ENCODE data around the gene RELL1. TPM values are rescaled to one million over a fixed set of nuclear protein-coding genes. Genes with fewer than 3 reads are reported as not detected.

The RELL1 gene
- total RNA-seq, 4 donors from 2014 or later: 65.4 to 158 (median 82.5) TPM

GRCh38 chr4:37584071-37584470 lies 102.1 kb downstream of the RELL1 start:
- DNase-seq (ENCODE audit: low spot score) (no peak), ATAC-seq (ENCODE audit: low FRiP score) (no peak)
- TF ChIP-seq CTCF (IDR thresholded peaks at IDR 0.05): no peak

DNA sequence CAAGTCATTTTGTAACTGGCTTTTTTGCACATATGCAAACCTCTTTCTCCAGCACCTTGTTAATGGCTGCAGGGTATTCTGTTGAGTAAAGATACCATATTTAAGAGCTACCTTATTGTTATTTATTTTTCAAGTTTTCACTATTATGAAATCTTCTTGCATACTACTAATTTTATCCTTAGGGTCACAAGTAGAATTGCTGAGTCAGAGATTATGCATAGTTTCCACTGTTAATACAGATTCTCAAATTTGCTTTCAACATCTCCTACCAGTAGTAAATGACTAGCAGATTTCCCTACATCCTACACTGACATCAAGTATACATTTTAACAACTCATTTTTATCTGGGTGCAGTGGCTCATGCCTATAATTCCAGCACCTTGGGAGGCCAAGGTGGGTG lies 112.6 kb downstream of the RELL1 start:
- DNase-seq (ENCODE audit: low spot score) (no peak), ATAC-seq (ENCODE audit: low FRiP score) (no peak)
- TF ChIP-seq CTCF (IDR thresholded peaks at IDR 0.05): no peak

DNA sequence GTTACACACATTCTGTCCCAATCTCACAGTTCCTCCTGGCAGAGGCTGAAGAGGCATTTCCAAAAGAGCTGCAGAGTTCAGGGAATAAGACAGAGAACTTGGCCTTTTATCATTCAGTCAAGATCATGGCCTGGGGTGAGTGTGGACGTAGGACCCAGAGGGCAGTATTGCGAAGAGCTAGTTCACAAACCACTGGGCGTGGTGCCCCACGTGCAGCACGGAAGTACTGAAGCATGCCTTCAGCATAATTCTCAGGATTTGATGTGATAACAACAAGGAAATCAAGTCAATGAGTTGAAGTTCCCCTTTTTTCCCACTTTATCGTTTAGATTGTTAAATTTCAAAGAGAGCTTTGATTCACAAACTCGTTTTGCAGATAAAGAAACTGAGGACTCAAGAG lies 117.7 kb downstream of the RELL1 start:
- TF ChIP-seq CTCF (IDR thresholded peaks at IDR 0.05): no peak
- DNase-seq (ENCODE audit: low spot score): no peak
- no peak for ATAC-seq (ENCODE audit: low FRiP score)

DNA sequence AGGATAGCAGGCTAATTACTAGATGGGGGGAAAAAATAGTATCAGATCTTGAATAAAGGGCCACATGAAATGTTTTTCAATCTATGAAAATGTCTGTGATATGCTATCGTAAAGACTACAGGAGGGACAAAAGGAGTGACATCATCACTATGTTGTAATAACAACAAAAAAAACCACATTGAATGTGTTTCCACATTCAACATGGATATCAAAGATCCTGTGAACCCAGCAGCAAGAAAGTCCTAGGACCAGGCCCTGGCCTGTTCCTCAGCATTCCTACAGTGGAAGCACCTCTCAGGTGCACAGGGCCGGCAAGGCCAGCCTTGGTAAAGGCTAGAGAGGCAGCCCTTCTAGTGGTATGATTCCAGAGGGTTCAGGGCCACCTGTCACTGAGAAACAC lies 118.3 kb downstream of the RELL1 start:
- ATAC-seq (ENCODE audit: low FRiP score): no peak
- DNase-seq (ENCODE audit: low spot score): no peak
- TF ChIP-seq CTCF (IDR thresholded peaks at IDR 0.05): no peak

DNA sequence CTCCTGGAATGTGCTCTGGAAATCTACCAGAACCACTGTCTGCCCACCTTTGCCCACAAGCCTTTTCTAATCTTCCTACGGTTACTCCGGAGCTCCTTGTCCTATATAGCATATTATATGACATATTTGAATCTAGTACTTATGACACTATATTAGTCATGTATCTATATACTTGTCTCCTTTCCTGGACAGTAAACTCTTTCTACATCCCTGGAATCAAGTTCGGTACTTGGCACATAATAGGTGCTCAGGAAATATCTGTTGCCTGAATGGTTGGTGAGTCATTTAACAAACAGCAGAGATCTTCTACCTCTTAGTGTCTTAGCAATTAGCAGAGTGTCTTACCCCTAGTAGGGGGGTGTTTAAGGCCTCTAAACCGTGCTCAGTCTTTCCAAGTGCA lies 123.6 kb downstream of the RELL1 start:
- DNase-seq (ENCODE audit: low spot score) (no peak), ATAC-seq (ENCODE audit: low FRiP score) (no peak)
- TF ChIP-seq CTCF (IDR thresholded peaks at IDR 0.05): no peak

- no peak for ATAC-seq (ENCODE audit: low FRiP score)
- DNase-seq (ENCODE audit: low spot score): no peak
- no peak for TF ChIP-seq CTCF (IDR thresholded peaks at IDR 0.05)
Observed at GRCh38 chr4:37561803-37562207, 124.4 kb downstream of the RELL1 start.

DNA sequence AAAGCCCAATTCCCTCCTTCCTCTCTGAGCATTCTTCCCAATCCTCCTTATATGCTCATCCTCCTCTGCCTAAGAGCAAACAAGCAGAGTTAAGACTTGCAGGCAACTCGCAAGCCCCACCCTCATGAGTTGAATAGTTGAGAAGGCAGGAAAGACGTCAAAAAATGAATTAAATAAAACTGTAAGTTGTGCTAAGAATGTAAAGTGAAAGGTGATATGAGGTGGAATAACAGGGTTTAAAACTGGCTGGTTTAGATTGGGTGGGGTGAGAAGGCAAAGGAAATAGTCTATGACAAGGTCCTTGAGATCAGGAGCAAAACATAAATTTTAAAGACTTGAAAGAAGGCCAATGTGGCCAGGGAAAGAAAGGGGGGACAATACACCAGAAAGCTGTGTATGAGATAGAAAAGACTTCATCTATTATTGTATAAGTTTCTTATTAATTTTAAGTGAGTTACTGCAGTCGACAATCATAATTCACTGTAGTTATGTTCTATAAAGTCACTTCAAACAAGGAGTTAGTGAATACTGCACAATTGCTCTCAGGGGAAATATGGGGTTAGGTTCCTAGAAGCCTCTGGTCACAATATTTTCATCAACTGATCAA lies 124.9 kb downstream of the RELL1 start:
- no peak for TF ChIP-seq CTCF (IDR thresholded peaks at IDR 0.05)
- ATAC-seq (ENCODE audit: low FRiP score) (no peak), DNase-seq (ENCODE audit: low spot score) (no peak)
